ENCODE measurements around the gene TM2D3.

Gene TM2D3

GRCh38 chr15:101612676-101613075, 39.5 kb downstream of the TM2D3 start:
- Histone ChIP-seq H3K27me3 (replicated peaks; ENCODE audit: control insufficient read depth, insufficient read depth, low read length) (peaks cover 7% of the 10 kb centered on the region), H3K9me3 (ENCODE audit: control insufficient read depth, low read length) (no peaks in the 10 kb centered on the region), H3K4me1 (ENCODE audit: control insufficient read depth, insufficient read depth, low read length) (peaks cover 36% of the 10 kb centered on the region), H3K9ac (ENCODE audit: low read length) (no peak overlapping the region), H3K4me3 (ENCODE audit: low read length) (no peak overlapping the region), H3K36me3 (ENCODE audit: control insufficient read depth, insufficient read depth, low read length, severe bottlenecking) (no peaks in the 10 kb centered on the region)
- no peak for DNase-seq (ENCODE audit: low read depth)

- Histone ChIP-seq H3K36me3 (ENCODE audit: control insufficient read depth, insufficient read depth, low read length, severe bottlenecking) (no peaks in the 10 kb centered on the region), H3K27me3 (replicated peaks; ENCODE audit: control insufficient read depth, insufficient read depth, low read length) (peaks cover 7% of the 10 kb centered on the region), H3K4me1 (ENCODE audit: control insufficient read depth, insufficient read depth, low read length) (peaks cover 28% of the 10 kb centered on the region), H3K4me3 (ENCODE audit: low read length) (no peak overlapping the region), H3K9me3 (ENCODE audit: control insufficient read depth, low read length) (no peaks in the 10 kb centered on the region), H3K9ac (ENCODE audit: low read length) (no peak overlapping the region)
- DNase-seq (ENCODE audit: low read depth): no peak
Observed at GRCh38 chr15:101611580-101612299, 40.4 kb downstream of the TM2D3 start.

GRCh38 chr15:101611007-101611406, 41.2 kb downstream of the TM2D3 start:
- no peak for DNase-seq (ENCODE audit: low read depth)
- Histone ChIP-seq H3K27me3 (replicated peaks; ENCODE audit: control insufficient read depth, insufficient read depth, low read length) (peaks cover 7% of the 10 kb centered on the region), H3K36me3 (ENCODE audit: control insufficient read depth, insufficient read depth, low read length, severe bottlenecking) (no peaks in the 10 kb centered on the region), H3K9me3 (ENCODE audit: control insufficient read depth, low read length) (no peaks in the 10 kb centered on the region), H3K4me1 (ENCODE audit: control insufficient read depth, insufficient read depth, low read length) (peaks cover 20% of the 10 kb centered on the region), H3K9ac (ENCODE audit: low read length) (no peak overlapping the region), H3K4me3 (ENCODE audit: low read length) (no peak overlapping the region)

GRCh38 chr15:101610611-101611000, 41.6 kb downstream of the TM2D3 start:
- no peak for DNase-seq (ENCODE audit: low read depth)
- H3K4me3 ChIP-seq (ENCODE audit: low read length): no peak overlapping the region
- H3K4me1 ChIP-seq (ENCODE audit: control insufficient read depth, insufficient read depth, low read length): peaks cover 16% of the 10 kb centered on the region
- no peak overlapping the region for H3K9ac ChIP-seq (ENCODE audit: low read length)
- H3K27me3 ChIP-seq (replicated peaks; ENCODE audit: control insufficient read depth, insufficient read depth, low read length): peaks cover 7% of the 10 kb centered on the region
- no peaks in the 10 kb centered on the region for H3K36me3 ChIP-seq (ENCODE audit: control insufficient read depth, insufficient read depth, low read length, severe bottlenecking)
- no peaks in the 10 kb centered on the region for H3K9me3 ChIP-seq (ENCODE audit: control insufficient read depth, low read length)

GRCh38 chr15:101609742-101610610, 42.2 kb downstream of the TM2D3 start:
- no peaks in the 10 kb centered on the region for H3K9me3 ChIP-seq (ENCODE audit: control insufficient read depth, low read length)
- no peak for DNase-seq (ENCODE audit: low read depth)
- H3K27me3 ChIP-seq (replicated peaks; ENCODE audit: control insufficient read depth, insufficient read depth, low read length): peaks cover 7% of the 10 kb centered on the region
- H3K36me3 ChIP-seq (ENCODE audit: control insufficient read depth, insufficient read depth, low read length, severe bottlenecking): no peaks in the 10 kb centered on the region
- H3K4me3 ChIP-seq (ENCODE audit: low read length): no peak overlapping the region
- H3K4me1 ChIP-seq (ENCODE audit: control insufficient read depth, insufficient read depth, low read length): peaks cover 10% of the 10 kb centered on the region
- no peak overlapping the region for H3K9ac ChIP-seq (ENCODE audit: low read length)

- Histone ChIP-seq H3K4me3 (ENCODE audit: low read length) (no peak overlapping the region), H3K36me3 (ENCODE audit: control insufficient read depth, insufficient read depth, low read length, severe bottlenecking) (no peaks in the 10 kb centered on the region), H3K4me1 (ENCODE audit: control insufficient read depth, insufficient read depth, low read length) (peaks cover 4% of the 10 kb centered on the region), H3K9ac (ENCODE audit: low read length) (no peak overlapping the region), H3K27me3 (replicated peaks; ENCODE audit: control insufficient read depth, insufficient read depth, low read length) (peaks cover 7% of the 10 kb centered on the region), H3K9me3 (ENCODE audit: control insufficient read depth, low read length) (no peaks in the 10 kb centered on the region)
- DNase-seq (ENCODE audit: low read depth): no peak
Observed at GRCh38 chr15:101608201-101608600, 44.0 kb downstream of the TM2D3 start.

- Histone ChIP-seq H3K36me3 (ENCODE audit: control insufficient read depth, insufficient read depth, low read length, severe bottlenecking) (no peaks in the 10 kb centered on the region), H3K9me3 (ENCODE audit: control insufficient read depth, low read length) (no peaks in the 10 kb centered on the region), H3K4me3 (ENCODE audit: low read length) (no peak overlapping the region), H3K27me3 (replicated peaks; ENCODE audit: control insufficient read depth, insufficient read depth, low read length) (peaks cover 13% of the 10 kb centered on the region), H3K9ac (ENCODE audit: low read length) (no peak overlapping the region), H3K4me1 (ENCODE audit: control insufficient read depth, insufficient read depth, low read length) (no peaks in the 10 kb centered on the region)
- DNase-seq (ENCODE audit: low read depth): no peak
Observed at GRCh38 chr15:101607108-101607507, 45.1 kb downstream of the TM2D3 start.

GRCh38 chr15:101604124-101604874, 47.9 kb downstream of the TM2D3 start:
- no peak for DNase-seq (ENCODE audit: low read depth)
- no peaks in the 10 kb centered on the region for H3K9me3 ChIP-seq (ENCODE audit: control insufficient read depth, low read length)
- H3K4me1 ChIP-seq (ENCODE audit: control insufficient read depth, insufficient read depth, low read length): no peaks in the 10 kb centered on the region
- peaks cover 19% of the 10 kb centered on the region for H3K27me3 ChIP-seq (replicated peaks; ENCODE audit: control insufficient read depth, insufficient read depth, low read length)
- no peaks in the 10 kb centered on the region for H3K36me3 ChIP-seq (ENCODE audit: control insufficient read depth, insufficient read depth, low read length, severe bottlenecking)
- no peak overlapping the region for H3K9ac ChIP-seq (ENCODE audit: low read length)
- no peak overlapping the region for H3K4me3 ChIP-seq (ENCODE audit: low read length)

- Histone ChIP-seq H3K4me1 (ENCODE audit: control insufficient read depth, insufficient read depth, low read length) (no peaks in the 10 kb centered on the region), H3K9me3 (ENCODE audit: control insufficient read depth, low read length) (no peaks in the 10 kb centered on the region), H3K4me3 (ENCODE audit: low read length) (no peak overlapping the region)
Observed at GRCh38 chr15:101602801-101603200, 49.4 kb downstream of the TM2D3 start.

GRCh38 chr15:101600035-101600434, 52.1 kb downstream of the TM2D3 start:
- Histone ChIP-seq H3K27me3 (replicated peaks; ENCODE audit: control insufficient read depth, insufficient read depth, low read length) (peaks cover 28% of the 10 kb centered on the region), H3K4me3 (ENCODE audit: low read length) (no peak overlapping the region), H3K4me1 (ENCODE audit: control insufficient read depth, insufficient read depth, low read length) (no peaks in the 10 kb centered on the region), H3K36me3 (ENCODE audit: control insufficient read depth, insufficient read depth, low read length, severe bottlenecking) (no peaks in the 10 kb centered on the region), H3K9me3 (ENCODE audit: control insufficient read depth, low read length) (peaks cover 8% of the 10 kb centered on the region), H3K9ac (ENCODE audit: low read length) (no peak overlapping the region)
- DNase-seq (ENCODE audit: low read depth): no peak

More at GRCh38 chr15:101602801-101603200, 49.4 kb downstream of the TM2D3 start:
- peaks cover 25% of the 10 kb centered on the region for H3K27me3 ChIP-seq (replicated peaks; ENCODE audit: control insufficient read depth, insufficient read depth, low read length)
- no peak overlapping the region for H3K9ac ChIP-seq (ENCODE audit: low read length)
- DNase-seq (ENCODE audit: low read depth): no peak
- H3K36me3 ChIP-seq (ENCODE audit: control insufficient read depth, insufficient read depth, low read length, severe bottlenecking): no peaks in the 10 kb centered on the region

- Histone ChIP-seq H3K36me3 (ENCODE audit: control insufficient read depth, insufficient read depth, low read length, severe bottlenecking) (no peaks in the 10 kb centered on the region), H3K4me3 (ENCODE audit: low read length) (no peak overlapping the region), H3K4me1 (ENCODE audit: control insufficient read depth, insufficient read depth, low read length) (no peaks in the 10 kb centered on the region), H3K9me3 (ENCODE audit: control insufficient read depth, low read length) (peaks cover 8% of the 10 kb centered on the region), H3K9ac (ENCODE audit: low read length) (no peak overlapping the region), H3K27me3 (replicated peaks; ENCODE audit: control insufficient read depth, insufficient read depth, low read length) (peaks cover 28% of the 10 kb centered on the region)
- no peak for DNase-seq (ENCODE audit: low read depth)
Observed at GRCh38 chr15:101599091-101599490, 53.1 kb downstream of the TM2D3 start.

Measured in adipocyte (in vitro differentiated cells).